GM23338 (cell line): ENCODE data around the gene HTT. TPM values are rescaled to one million over a fixed set of nuclear protein-coding genes. Genes with fewer than 3 reads are reported as not detected.

Experiments
- ATAC-seq: fragments of 200-7000 bp; cut with Tn5 transposase; 3 replicates; pipeline ENCODE4 v1.9.1; 2020
- DNase-seq: peaks from one replicate; pipeline ENCODE4 v3.0.0-alpha.2; 2015; ENCODE audit warnings: low spot score
- H2AFZ ChIP-seq: fragments of 200-600 bp; sonication (generic); 2 replicates; pipeline ENCODE4 v1.8.0; 2016; ENCODE audit warnings: antibody characterized with exemption, mild to moderate bottlenecking, moderate library complexity
- H3F3A ChIP-seq: fragments of 200-600 bp; sonication (generic); replicated peaks from 2 replicates; pipeline ENCODE4 v1.8.0; 2017; ENCODE audit warnings: antibody characterized with exemption, mixed run types, low read depth
- H3K27ac ChIP-seq: fragments of 200-600 bp; sonication (generic); 2 replicates; pipeline ENCODE4 v1.6.1; 2016; ENCODE audit warnings: low read depth
- H3K27me3 ChIP-seq: fragments of 200-600 bp; sonication (generic); 2 replicates; pipeline ENCODE4 v1.8.0; 2016; ENCODE audit warnings: mild to moderate bottlenecking, mixed run types, moderate library complexity; ENCODE audit not compliant: insufficient read depth
- H3K36me3 ChIP-seq: fragments of 200-600 bp; sonication (generic); 2 replicates; pipeline ENCODE4 v1.8.0; 2016; ENCODE audit warnings: mild to moderate bottlenecking; ENCODE audit not compliant: insufficient read depth
- H3K4me1 ChIP-seq: fragments of 200-600 bp; sonication (generic); 2 replicates; pipeline ENCODE4 v1.8.0; 2016; ENCODE audit warnings: mild to moderate bottlenecking, moderate library complexity; ENCODE audit not compliant: insufficient read depth
- H3K4me2 ChIP-seq: fragments of 200-600 bp; sonication (generic); 2 replicates; pipeline ENCODE4 v1.7.1; 2017; ENCODE audit warnings: mixed run types
- H3K4me3 ChIP-seq: fragments of 200-600 bp; sonication (generic); 2 replicates; pipeline ENCODE4 v1.6.1; 2016; ENCODE audit warnings: mixed run types
- H3K79me2 ChIP-seq: fragments of 200-600 bp; sonication (generic); replicated peaks from 2 replicates; pipeline ENCODE4 v1.8.0; 2017; ENCODE audit warnings: mild to moderate bottlenecking; ENCODE audit not compliant: insufficient read depth
- H3K9me2 ChIP-seq: fragments of 200-600 bp; sonication (generic); 2 replicates; pipeline ENCODE4 v1.8.0; 2017; ENCODE audit not compliant: insufficient read depth
- H4K20me1 ChIP-seq: fragments of 200-600 bp; sonication (generic); replicated peaks from 2 replicates; pipeline ENCODE4 v1.8.0; 2017; ENCODE audit warnings: mild to moderate bottlenecking; ENCODE audit not compliant: insufficient read depth
- H3K27ac Mint-ChIP-seq: 2 replicates; pipeline ENCODE4 v1.8.0; 2020; ENCODE audit warnings: inconsistent platforms, mild to moderate bottlenecking, moderate library complexity, mixed read lengths
- H3K27me3 Mint-ChIP-seq: 3 replicates; pipeline ENCODE4 v1.8.0; 2022; ENCODE audit warnings: low read depth, mild to moderate bottlenecking, moderate library complexity, mixed read lengths, inconsistent platforms; ENCODE audit not compliant: insufficient read depth, poor library complexity
- H3K36me3 Mint-ChIP-seq: 3 replicates; pipeline ENCODE4 v1.8.0; 2021; ENCODE audit warnings: low read depth, mild to moderate bottlenecking, inconsistent platforms, moderate library complexity, mixed read lengths
- H3K4me1 Mint-ChIP-seq: 3 replicates; pipeline ENCODE4 v1.8.0; 2020; ENCODE audit warnings: mild to moderate bottlenecking, inconsistent platforms, mixed read lengths
- H3K4me3 Mint-ChIP-seq: 3 replicates; pipeline ENCODE4 v1.8.0; 2021; ENCODE audit warnings: moderate library complexity, mild to moderate bottlenecking, inconsistent platforms, mixed read lengths
- H3K9me3 Mint-ChIP-seq: 3 replicates; pipeline ENCODE4 v1.8.0; 2020; ENCODE audit warnings: moderate library complexity, mild to moderate bottlenecking, inconsistent platforms, mixed read lengths
- CREB1 ChIP-seq: fragments of 250-450 bp; sonication (Bioruptor Pico); IDR thresholded peaks from 2 replicates; pipeline ENCODE4 v1.5.0; 2020; ENCODE audit warnings: low read depth, mild to moderate bottlenecking, moderate library complexity
- ETS1 ChIP-seq: IDR thresholded peaks from 2 replicates; pipeline ENCODE4 v1.6.1; 2016; ENCODE audit warnings: antibody characterized with exemption
- EZH2phosphoT487 ChIP-seq: fragments of 200-600 bp; sonication (generic); IDR thresholded peaks from one replicate; pipeline ENCODE4 v1.8.1; 2018; ENCODE audit warnings: antibody characterized with exemption; ENCODE audit not compliant: unreplicated experiment
- JUNB ChIP-seq: IDR thresholded peaks from one replicate; pipeline ENCODE4 v1.6.1; 2016; ENCODE audit warnings: antibody characterized with exemption; ENCODE audit not compliant: unreplicated experiment
- NANOG ChIP-seq: IDR thresholded peaks from 2 replicates; pipeline ENCODE4 v1.6.1; 2016; ENCODE audit warnings: antibody characterized with exemption, borderline replicate concordance
- POLR2AphosphoS5 ChIP-seq: IDR thresholded peaks from 2 replicates; pipeline ENCODE4 v1.6.1; 2016; ENCODE audit warnings: antibody characterized with exemption, low read depth
- REST ChIP-seq: IDR thresholded peaks from one replicate; pipeline ENCODE4 v1.6.1; 2018; ENCODE audit warnings: antibody characterized with exemption; ENCODE audit not compliant: unreplicated experiment
- STAT1 ChIP-seq: IDR thresholded peaks from one replicate; pipeline ENCODE4 v1.6.1; 2016; ENCODE audit warnings: antibody characterized with exemption; ENCODE audit not compliant: unreplicated experiment
- ZNF331 ChIP-seq: fragments of 250-450 bp; sonication (Bioruptor Pico); IDR thresholded peaks from 2 replicates; pipeline ENCODE4 v1.5.0; 2020; ENCODE audit warnings: low read depth, mild to moderate bottlenecking, moderate library complexity
- ZNF462 ChIP-seq: fragments of 250-450 bp; sonication (Bioruptor Pico); IDR thresholded peaks from 2 replicates; pipeline ENCODE4 v1.5.0; 2020; ENCODE audit warnings: mild to moderate bottlenecking, moderate library complexity
- polyA plus RNA-seq: library from polyadenylated mRNA; unstranded; fragments of >200 nt; fragmentation: Nextera tagmentation; extraction: Ambion mirVana; gene quantifications from 2 replicates; pipeline ENCODE4 v1.2.1, GENCODE V29; 2016
- total RNA-seq: library from RNA; depleted of rRNA; stranded (reverse); fragments of >200 nt; shearing (Covaris generic); gene quantifications from 2 replicates; pipeline ENCODE4 v1.2.3, GENCODE V29; 2014

Gene HTT
- total and polyA plus RNA-seq, 2 experiments from 2014 or later: 26.6 to 67.7 TPM

GRCh38 chr4:3130826-3131225, 56.3 kb downstream of the HTT start (continued):
- TF ChIP-seq ZNF462: no peak
- no peak for TF ChIP-seq NANOG
- TF ChIP-seq ZNF331 (CRISPR knock-in tag): no peak
- TF ChIP-seq STAT1: no peak
- TF ChIP-seq ETS1: no peak
- TF ChIP-seq CREB1: no peak

GRCh38 chr4:3134201-3134600, 59.7 kb downstream of the HTT start:
- H3K27me3 ChIP-seq: no peaks in the 10 kb centered on the region
- no peaks in the 10 kb centered on the region for H3K9me2 ChIP-seq
- H3K36me3 ChIP-seq: peaks cover 55% of the 10 kb centered on the region
- no peaks in the 10 kb centered on the region for H3F3A ChIP-seq
- H3K4me2 ChIP-seq: no peak overlapping the region
- Mint-ChIP-seq H3K9me3 (no peaks in the 10 kb centered on the region), H3K27me3 (no peaks in the 10 kb centered on the region), H3K4me1 (no peaks in the 10 kb centered on the region), H3K27ac (no peak overlapping the region), H3K36me3 (peaks cover 69% of the 10 kb centered on the region), H3K4me3 (no peak overlapping the region)
- H3K79me2 ChIP-seq: no peaks in the 10 kb centered on the region
- H4K20me1 ChIP-seq: peaks cover 22% of the 10 kb centered on the region
- H2AFZ ChIP-seq: no peak overlapping the region
- DNase-seq (no peak), ATAC-seq (no peak)
- H3K4me1 ChIP-seq: no peaks in the 10 kb centered on the region
- no peak overlapping the region for H3K4me3 ChIP-seq
- H3K27ac ChIP-seq: no peak overlapping the region
- TF ChIP-seq REST: no peak
- TF ChIP-seq JUNB: no peak
- TF ChIP-seq NANOG: no peak
- TF ChIP-seq ZNF331 (CRISPR knock-in tag): no peak
- no peak for TF ChIP-seq POLR2AphosphoS5
- no peak for TF ChIP-seq ETS1
- no peak for TF ChIP-seq EZH2phosphoT487
